OCI-LY1 (cell line): ENCODE measurements around the gene SEMA5A.

Experiments
- H2AFZ ChIP-seq: fragments of 200-600 bp; sonication (generic), shearing (Covaris generic); 2 replicates; pipeline ENCODE4 v1.6.0; 2014; ENCODE audit warnings: antibody characterized with exemption, mild to moderate bottlenecking, low read length
- H3F3A ChIP-seq: fragments of 200-600 bp; sonication (generic), shearing (Covaris generic); 2 replicates; pipeline ENCODE4 v1.6.0; 2014; ENCODE audit warnings: mild to moderate bottlenecking, antibody characterized with exemption, low read length, moderate library complexity; ENCODE audit not compliant: insufficient read depth
- H3K27ac ChIP-seq: fragments of 200-600 bp; sonication (generic); 2 replicates; pipeline ENCODE4 v1.5.1; 2014; ENCODE audit warnings: low read length, mixed run types, mild to moderate bottlenecking, low read depth; ENCODE audit not compliant: poor library complexity, severe bottlenecking
- H3K27me3 ChIP-seq: fragments of 200-600 bp; sonication (generic); 2 replicates; pipeline ENCODE4 v1.6.0; 2014; ENCODE audit warnings: antibody characterized with exemption, mild to moderate bottlenecking, low read length, moderate library complexity; ENCODE audit not compliant: insufficient read depth
- H3K36me3 ChIP-seq: fragments of 200-600 bp; sonication (generic); 2 replicates; pipeline ENCODE4 v1.6.1; 2014; ENCODE audit warnings: mild to moderate bottlenecking, antibody characterized with exemption, low read length, moderate library complexity, mixed read lengths; ENCODE audit not compliant: insufficient read depth
- H3K4me1 ChIP-seq: fragments of 200-600 bp; sonication (generic); 2 replicates; pipeline ENCODE4 v1.5.1; 2014; ENCODE audit warnings: mild to moderate bottlenecking, low read length, moderate library complexity; ENCODE audit not compliant: insufficient read depth, severe bottlenecking
- H3K4me2 ChIP-seq: fragments of 200-600 bp; sonication (generic), shearing (Covaris generic); 2 replicates; pipeline ENCODE4 v1.6.1; 2014; ENCODE audit warnings: low read length
- H3K4me3 ChIP-seq: fragments of 200-600 bp; sonication (generic); 2 replicates; pipeline ENCODE4 v1.5.1; 2014; ENCODE audit warnings: low read length, low read depth, mild to moderate bottlenecking, mixed read lengths; ENCODE audit not compliant: poor library complexity, severe bottlenecking
- H3K79me2 ChIP-seq: fragments of 200-600 bp; shearing (Covaris generic); 2 replicates; pipeline ENCODE4 v1.6.1; 2016; ENCODE audit warnings: mixed run types, low read length, mixed read lengths; ENCODE audit not compliant: insufficient read depth
- H3K9ac ChIP-seq: fragments of 200-600 bp; sonication (generic), shearing (Covaris generic); 2 replicates; pipeline ENCODE4 v1.6.1; 2014; ENCODE audit warnings: mild to moderate bottlenecking, low read length, mixed read lengths
- H3K9me2 ChIP-seq: fragments of 200-600 bp; sonication (generic), shearing (Covaris generic); 2 replicates; pipeline ENCODE4 v1.6.1; 2014; ENCODE audit warnings: low read depth, mild to moderate bottlenecking, low read length, mixed read lengths
- H3K9me3 ChIP-seq: fragments of 200-600 bp; shearing (Covaris generic); 2 replicates; pipeline ENCODE4 v1.6.1; 2014; ENCODE audit warnings: low read length, mixed read lengths
- H4K20me1 ChIP-seq: fragments of 200-600 bp; sonication (generic), shearing (Covaris generic); 2 replicates; pipeline ENCODE4 v1.6.0; 2016; ENCODE audit warnings: mild to moderate bottlenecking, low read length; ENCODE audit not compliant: insufficient read depth
- EZH2 ChIP-seq: fragments of 200-600 bp; sonication (generic), shearing (Covaris generic); IDR thresholded peaks from 2 replicates; pipeline ENCODE4 v1.8.0; 2017; ENCODE audit warnings: borderline replicate concordance, mixed run types, mild to moderate bottlenecking, antibody characterized with exemption, low read length, moderate library complexity, mixed read lengths
- TF ChIP-seq, protein P1 (sequence below): fragments of 200-600 bp; sonication (generic), shearing (Covaris generic); IDR thresholded peaks from 2 replicates; pipeline ENCODE4 v1.5.1; 2017; ENCODE audit warnings: mild to moderate bottlenecking, antibody characterized with exemption, low read length, moderate library complexity, mixed read lengths

Gene SEMA5A

DNA sequence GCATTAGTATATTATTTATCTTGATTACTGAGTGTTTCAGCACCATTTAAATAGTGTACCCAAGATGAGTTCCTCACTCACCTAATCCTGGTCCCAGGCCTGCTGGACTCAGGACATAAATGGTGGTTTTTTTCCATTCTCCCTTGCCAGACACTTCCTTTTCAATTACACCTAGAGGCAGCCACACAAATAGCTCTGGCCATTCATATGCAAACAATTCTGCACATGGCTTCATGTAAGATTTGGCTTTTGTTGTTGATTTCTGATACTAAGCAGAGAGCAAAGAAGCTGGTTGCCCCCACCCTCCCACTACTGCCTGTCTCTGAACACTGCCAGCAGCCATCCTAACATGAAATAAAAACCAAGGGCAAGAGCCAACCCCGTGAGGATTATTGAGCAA, 180.4 kb downstream of the SEMA5A start:
- Histone ChIP-seq H3K36me3 (no peaks in the 10 kb centered on the region), H3K9ac (no peak overlapping the region), H3K9me3 (no peaks in the 10 kb centered on the region), H3K27me3 (no peaks in the 10 kb centered on the region), H3K4me1 (no peaks in the 10 kb centered on the region), H3K4me2 (no peak overlapping the region), H3K27ac (no peak overlapping the region), H3K9me2 (no peaks in the 10 kb centered on the region), H2AFZ (no peak overlapping the region), H3F3A (no peaks in the 10 kb centered on the region), H3K79me2 (no peaks in the 10 kb centered on the region), H4K20me1 (no peaks in the 10 kb centered on the region), H3K4me3 (no peak overlapping the region)
- TF ChIP-seq, protein P1, sequence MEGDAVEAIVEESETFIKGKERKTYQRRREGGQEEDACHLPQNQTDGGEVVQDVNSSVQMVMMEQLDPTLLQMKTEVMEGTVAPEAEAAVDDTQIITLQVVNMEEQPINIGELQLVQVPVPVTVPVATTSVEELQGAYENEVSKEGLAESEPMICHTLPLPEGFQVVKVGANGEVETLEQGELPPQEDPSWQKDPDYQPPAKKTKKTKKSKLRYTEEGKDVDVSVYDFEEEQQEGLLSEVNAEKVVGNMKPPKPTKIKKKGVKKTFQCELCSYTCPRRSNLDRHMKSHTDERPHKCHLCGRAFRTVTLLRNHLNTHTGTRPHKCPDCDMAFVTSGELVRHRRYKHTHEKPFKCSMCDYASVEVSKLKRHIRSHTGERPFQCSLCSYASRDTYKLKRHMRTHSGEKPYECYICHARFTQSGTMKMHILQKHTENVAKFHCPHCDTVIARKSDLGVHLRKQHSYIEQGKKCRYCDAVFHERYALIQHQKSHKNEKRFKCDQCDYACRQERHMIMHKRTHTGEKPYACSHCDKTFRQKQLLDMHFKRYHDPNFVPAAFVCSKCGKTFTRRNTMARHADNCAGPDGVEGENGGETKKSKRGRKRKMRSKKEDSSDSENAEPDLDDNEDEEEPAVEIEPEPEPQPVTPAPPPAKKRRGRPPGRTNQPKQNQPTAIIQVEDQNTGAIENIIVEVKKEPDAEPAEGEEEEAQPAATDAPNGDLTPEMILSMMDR: no peak
- no peak for TF ChIP-seq EZH2

DNA sequence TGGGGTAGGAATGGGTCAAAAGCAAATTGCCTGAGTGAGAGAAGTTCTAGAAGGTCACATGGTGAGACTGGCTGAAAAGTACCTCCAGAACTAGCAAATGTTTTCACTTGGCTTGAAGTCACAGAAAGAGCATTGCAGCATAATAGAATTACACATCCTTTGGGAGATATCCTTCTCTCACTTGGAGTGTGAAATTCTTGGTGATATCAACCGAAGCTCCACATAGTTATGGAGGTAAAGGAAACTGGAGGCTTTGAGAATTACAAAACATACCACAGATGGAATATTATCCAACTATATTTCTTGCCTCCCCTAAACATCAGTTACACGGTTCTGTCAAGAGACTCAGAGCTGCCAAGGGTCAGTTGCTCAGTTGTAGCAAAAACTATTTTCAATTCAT, 182.4 kb downstream of the SEMA5A start:
- no peaks in the 10 kb centered on the region for H3K36me3 ChIP-seq
- no peak overlapping the region for H3K4me2 ChIP-seq
- no peaks in the 10 kb centered on the region for H3K79me2 ChIP-seq
- H3K27ac ChIP-seq: no peak overlapping the region
- no peaks in the 10 kb centered on the region for H4K20me1 ChIP-seq
- no peaks in the 10 kb centered on the region for H3K4me1 ChIP-seq
- no peak overlapping the region for H2AFZ ChIP-seq
- no peaks in the 10 kb centered on the region for H3F3A ChIP-seq
- TF ChIP-seq, protein P1: no peak
- H3K9ac ChIP-seq: no peak overlapping the region
- no peaks in the 10 kb centered on the region for H3K9me3 ChIP-seq
- no peaks in the 10 kb centered on the region for H3K27me3 ChIP-seq
- no peak overlapping the region for H3K4me3 ChIP-seq
- H3K9me2 ChIP-seq: no peaks in the 10 kb centered on the region

DNA sequence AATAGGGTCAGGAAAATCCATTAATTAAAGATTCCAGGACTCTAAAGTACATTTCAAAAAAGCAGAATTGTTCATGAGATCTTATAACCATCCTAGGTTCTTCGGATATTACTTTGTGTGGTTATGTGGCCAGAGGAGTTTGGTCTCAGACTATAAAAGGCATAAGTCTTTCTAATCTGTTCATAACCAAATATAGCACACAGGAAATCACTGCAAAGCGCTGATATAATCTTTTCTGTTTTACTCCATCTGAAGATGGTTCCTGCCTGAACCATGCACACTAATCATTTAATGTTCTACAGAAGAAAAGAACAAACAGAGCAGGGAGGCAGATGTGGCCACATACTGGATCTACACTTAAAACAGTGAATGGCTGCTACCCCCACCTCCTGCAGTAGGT, 182.8 kb downstream of the SEMA5A start:
- Histone ChIP-seq H3K27ac (no peak overlapping the region), H3K9ac (no peak overlapping the region), H4K20me1 (no peaks in the 10 kb centered on the region), H3K27me3 (no peaks in the 10 kb centered on the region), H3F3A (no peaks in the 10 kb centered on the region), H3K9me3 (no peaks in the 10 kb centered on the region), H3K9me2 (no peaks in the 10 kb centered on the region), H3K79me2 (no peaks in the 10 kb centered on the region), H3K4me3 (no peak overlapping the region), H3K4me2 (no peak overlapping the region), H3K4me1 (no peaks in the 10 kb centered on the region), H2AFZ (no peak overlapping the region), H3K36me3 (no peaks in the 10 kb centered on the region)
- no peak for TF ChIP-seq EZH2
- TF ChIP-seq, protein P1: no peak
